Endothelial cell of umbilical vein (primary cell): ENCODE measurements around the gene DGKI. TPM values are rescaled to one million over a fixed set of nuclear protein-coding genes. Genes with fewer than 3 reads are reported as not detected.

ENCODE experiments used
- BruUV-seq: library from RNA; stranded (reverse); fragments of 400-500 nt; replicated peaks from 2 replicates; lab custom pipeline; 2021; lab: Mats Ljungman, UMichigan
- CTCF ChIA-PET: fragments of 300-600, 350-600 bp; sonication (Branson Sonifier 250); formaldehyde crosslinking; loops from one replicate; lab custom pipeline; 2021; ENCODE audit warnings: antibody characterized with exemption, inconsistent platforms; lab: Charles Lee
- POLR2A ChIA-PET: fragments of 300-600, 350-600 bp; sonication (Branson Sonifier 250); formaldehyde crosslinking; loops from one replicate; lab custom pipeline; 2021; ENCODE audit warnings: antibody characterized with exemption, inconsistent platforms; lab: Charles Lee
- DNase-seq: peaks from one replicate; pipeline ENCODE4 v3.0.0-alpha.2; 2011; ENCODE audit warnings: low read depth, low spot score
- FAIRE-seq: peaks from 2 replicates; lab custom pipeline; 2011; peaks lifted over from hg19 to GRCh38; lab: Jason Lieb, UNC
- H2AFZ ChIP-seq: 2 replicates; pipeline ENCODE4 v1.6.0; 2012; ENCODE audit warnings: low read depth, low read length, control low read depth, inconsistent platforms
- H3K27ac ChIP-seq: 2 replicates; pipeline ENCODE4 v1.5.1; 2011; ENCODE audit warnings: low read depth, mild to moderate bottlenecking, control low read depth, low read length, moderate library complexity; ENCODE audit not compliant: insufficient read depth
- H3K27me3 ChIP-seq, 2 experiments: 2 replicates each; pipeline versions ENCODE4 v1.6.0 to v1.6.1; 2011; ENCODE audit warnings: low read length in 2 of 2, mixed read lengths in 1 of 2; ENCODE audit not compliant: control insufficient read depth in 2 of 2, insufficient read depth in 2 of 2
- H3K36me3 ChIP-seq, 2 experiments: 2 replicates in 1 of 2; 3 replicates in 1 of 2; pipeline ENCODE4 v1.5.1; 2011; ENCODE audit warnings: low read length in 2 of 2, mild to moderate bottlenecking in 1 of 2, moderate library complexity in 1 of 2; ENCODE audit not compliant: control insufficient read depth in 2 of 2, insufficient read depth in 2 of 2; ENCODE audit errors: extremely low read depth in 1 of 2
- H3K4me1 ChIP-seq: 3 replicates; pipeline ENCODE4 v1.5.1; 2011; ENCODE audit warnings: mild to moderate bottlenecking, low read length; ENCODE audit not compliant: control insufficient read depth, insufficient read depth; ENCODE audit errors: extremely low read depth
- H3K4me2 ChIP-seq: 2 replicates; pipeline ENCODE4 v1.6.1; 2011; ENCODE audit warnings: low read length, control low read depth, mixed read lengths; ENCODE audit not compliant: insufficient read depth
- H3K4me3 ChIP-seq, 3 experiments: fragments of 200-600 bp in 1 of 3; sonication (generic), shearing (Covaris generic) in 1 of 3; replicated peaks in 1 of 3; 2 replicates each; pipeline ENCODE4 v1.5.1; 2011 to 2016; ENCODE audit warnings: control low read depth in 3 of 3, low read length in 3 of 3, mild to moderate bottlenecking in 2 of 3, inconsistent platforms in 1 of 3, low read depth in 1 of 3, moderate library complexity in 1 of 3; ENCODE audit not compliant: insufficient read depth in 1 of 3
- H3K79me2 ChIP-seq: 2 replicates; pipeline ENCODE4 v1.6.0; 2012; ENCODE audit warnings: low read length, inconsistent platforms; ENCODE audit not compliant: control insufficient read depth, insufficient read depth
- H3K9ac ChIP-seq: replicated peaks from 2 replicates; pipeline ENCODE3; 2011; ENCODE audit warnings: low read length, control low read depth; ENCODE audit not compliant: insufficient read depth; ENCODE audit errors: extremely low read depth
- H3K9me1 ChIP-seq: replicated peaks from 3 replicates; pipeline ENCODE4 v1.6.0; 2011; ENCODE audit warnings: mild to moderate bottlenecking, low read length; ENCODE audit not compliant: control insufficient read depth, insufficient read depth; ENCODE audit errors: extremely low read depth
- H3K9me3 ChIP-seq: replicated peaks from 2 replicates; pipeline ENCODE4 v1.5.1; 2012; ENCODE audit warnings: low read length, inconsistent platforms; ENCODE audit not compliant: control insufficient read depth, insufficient read depth
- H4K20me1 ChIP-seq: replicated peaks from 2 replicates; pipeline ENCODE3; 2011; ENCODE audit warnings: mild to moderate bottlenecking, low read length; ENCODE audit not compliant: control insufficient read depth, insufficient read depth; ENCODE audit errors: extremely low read depth
- CTCF ChIP-seq, 2 donors: IDR thresholded peaks; 1 replicate in 1 of 2; 2 replicates in 1 of 2; pipeline ENCODE4 v1.5.1; 2011; ENCODE audit warnings: low read length in 2 of 2, mild to moderate bottlenecking in 2 of 2, moderate library complexity in 2 of 2, control low read depth in 1 of 2, inconsistent platforms in 1 of 2, low read depth in 1 of 2; ENCODE audit not compliant: insufficient read depth in 1 of 2; ENCODE audit errors: extremely low read depth in 1 of 2
- EZH2 ChIP-seq: IDR thresholded peaks from 2 replicates; pipeline ENCODE4 v1.6.1; 2012; ENCODE audit warnings: borderline replicate concordance, low read depth, mild to moderate bottlenecking, moderate library complexity, low read length, inconsistent platforms; ENCODE audit not compliant: severe bottlenecking
- FOS ChIP-seq: IDR thresholded peaks from 2 replicates; pipeline ENCODE4 v1.6.1; 2011; ENCODE audit warnings: mild to moderate bottlenecking, low read length, moderate library complexity, borderline replicate concordance; ENCODE audit not compliant: insufficient read depth
- JUN ChIP-seq: IDR thresholded peaks from 2 replicates; pipeline ENCODE4 v1.6.1; 2011; ENCODE audit warnings: borderline replicate concordance, low read depth; ENCODE audit not compliant: insufficient read length, insufficient read depth
- MAX ChIP-seq: IDR thresholded peaks from 2 replicates; pipeline ENCODE4 v1.6.1; 2011; ENCODE audit not compliant: insufficient read depth, insufficient read length
- MYC ChIP-seq: IDR thresholded peaks from one replicate; pipeline ENCODE4 v1.6.1; 2011; ENCODE audit warnings: mild to moderate bottlenecking, low read depth, low read length
- POLR2A ChIP-seq: IDR thresholded peaks from 2 replicates; pipeline ENCODE4 v1.6.1; 2012; ENCODE audit warnings: low read depth, mild to moderate bottlenecking, control low read depth, low read length
- POLR2AphosphoS5 ChIP-seq: IDR thresholded peaks from 2 replicates; pipeline ENCODE4 v1.6.1; 2012; ENCODE audit warnings: low read depth, mild to moderate bottlenecking, control low read depth, low read length, moderate library complexity; ENCODE audit not compliant: insufficient read depth
- dilution Hi-C: fragments of 300-500 bp; cut with MboI; formaldehyde crosslinking; loops from one replicate; pipeline ENCODE4 v1.15.0; 2019; ENCODE audit warnings: low sequenced_read_pairs; ENCODE audit not compliant: extremely low pct_ligation_motif_present
- intact Hi-C: fragments of 100-400 bp; cut with micrococcal nuclease; formaldehyde crosslinking; loops from one replicate; pipeline ENCODE4 v1.10.0; 2022
- polyA plus RNA-seq, 4 experiments: library from polyadenylated mRNA; depleted of rRNA in 3 of 4; stranded (reverse) in 3 of 4; unstranded in 1 of 4; fragments of >200 nt; gene quantifications; 2 replicates each; pipeline versions ENCODE4 v1.2.1 to v1.2.3, GENCODE V29; 2011 to 2012; ENCODE audit warnings: missing spikeins in 1 of 4
- total RNA-seq: library from RNA; stranded (reverse); gene quantifications from 2 replicates; pipeline ENCODE4 v1.2.3, GENCODE V29; 2021

The DGKI gene
- total and polyA plus RNA-seq, 2 donors (not counting 3 experiments of a cell fraction or from before 2014, with no cell fraction given): 0.11 to 0.51 TPM

GRCh38 chr7:137728426-137728825 lies 118.3 kb downstream of the DGKI start:
- TF ChIP-seq EZH2 (no peak), CTCF (IDR thresholded peaks at IDR 0.05; ENCODE audit: extremely low read depth in 1 of 2, insufficient read depth in 1 of 2, low read depth in 1 of 2, low read length in 2 of 2) (no peak), JUN (no peak), MAX (no peak), FOS (no peak)
- Histone ChIP-seq H3K9me3 (no peaks in the 10 kb centered on the region), H3K9ac (no peak overlapping the region), H4K20me1 (no peaks in the 10 kb centered on the region), H3K79me2 (no peaks in the 10 kb centered on the region), H2AFZ (no peak overlapping the region), H3K36me3 (no peaks in the 10 kb centered on the region), H3K4me2 (no peak overlapping the region), H3K4me3 (no peak overlapping the region), H3K4me1 (no peaks in the 10 kb centered on the region), H3K27ac (no peak overlapping the region), H3K27me3 (no peaks in the 10 kb centered on the region), H3K9me1 (no peaks in the 10 kb centered on the region)
- ChIA-PET POLR2A (no interaction called here), CTCF (no interaction called here)
- FAIRE-seq (no peak), DNase-seq (no peak)
- intact Hi-C loops: no loop called here
- dilution Hi-C loops: no loop called here
- BruUV-seq: no TSS peak

GRCh38 chr7:137727413-137727812 lies 119.4 kb downstream of the DGKI start:
- Histone ChIP-seq H3K4me3 (no peak overlapping the region), H3K4me2 (no peak overlapping the region), H3K9ac (no peak overlapping the region), H3K27ac (no peak overlapping the region), H3K27me3 (no peaks in the 10 kb centered on the region), H4K20me1 (no peaks in the 10 kb centered on the region), H3K9me1 (no peaks in the 10 kb centered on the region), H2AFZ (no peak overlapping the region), H3K9me3 (no peaks in the 10 kb centered on the region), H3K4me1 (no peaks in the 10 kb centered on the region), H3K79me2 (no peaks in the 10 kb centered on the region), H3K36me3 (no peaks in the 10 kb centered on the region)
- intact Hi-C loops (no loop called here), dilution Hi-C loops (no loop called here)
- no peak for DNase-seq
- CTCF ChIA-PET: no interaction called here
- FAIRE-seq: no peak
- no peak for TF ChIP-seq CTCF (IDR thresholded peaks at IDR 0.05; ENCODE audit: extremely low read depth in 1 of 2, insufficient read depth in 1 of 2, low read depth in 1 of 2, low read length in 2 of 2)
- TF ChIP-seq EZH2: no peak
- no peak for TF ChIP-seq MAX
- TF ChIP-seq MYC: no peak
- no peak for TF ChIP-seq POLR2A
- no peak for TF ChIP-seq POLR2AphosphoS5
- BruUV-seq: no TSS peak
- POLR2A ChIA-PET: no interaction called here
